Measurements from ENCODE around the gene PRR15. TPM values are rescaled to one million over a fixed set of nuclear protein-coding genes. Genes with fewer than 3 reads are reported as not detected.
A peak's percentile ranks its signal among the peaks of the same experiment; 100 is the strongest.

Gene PRR15
- total RNA-seq, 1 donor from 2014 or later: 46.1 TPM

DNA sequence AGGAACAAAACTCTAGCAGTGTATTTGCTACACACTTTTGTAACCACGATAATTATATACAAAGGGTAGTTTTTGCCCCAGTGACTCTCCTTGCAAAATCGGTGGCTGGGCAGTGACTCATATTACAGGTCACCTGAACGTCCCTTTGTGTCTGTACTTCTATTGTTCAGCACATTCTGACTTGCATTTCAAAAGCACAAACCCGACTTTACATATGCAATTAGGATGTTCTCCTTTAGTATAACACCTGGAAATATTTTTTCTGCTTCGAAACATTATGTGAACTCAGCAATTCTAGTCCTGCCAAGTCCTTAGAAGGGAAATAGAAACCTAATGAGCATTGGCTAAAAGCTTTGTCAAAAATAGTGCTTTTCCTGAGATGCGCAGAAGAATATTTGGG lies 6.0 kb downstream of the PRR15 start:
- DNase-seq (ENCODE audit: low spot score): no peak

- DNase-seq (ENCODE audit: low spot score): no peak
These were observed 8.9 kb downstream of the PRR15 start for GRCh38 chr7:29572558-29572957.

GRCh38 chr7:29573567-29573966 lies 9.9 kb downstream of the PRR15 start:
- no peak for DNase-seq (ENCODE audit: low spot score)

- no peak for DNase-seq (ENCODE audit: low spot score)
These were observed 11.0 kb downstream of the PRR15 start for GRCh38 chr7:29574659-29575058.

GRCh38 chr7:29587195-29587808 lies 23.7 kb downstream of the PRR15 start:
- no peak for DNase-seq (ENCODE audit: low spot score)

GRCh38 chr7:29588212-29588611 lies 24.6 kb downstream of the PRR15 start:
- no peak for DNase-seq (ENCODE audit: low spot score)

DNA sequence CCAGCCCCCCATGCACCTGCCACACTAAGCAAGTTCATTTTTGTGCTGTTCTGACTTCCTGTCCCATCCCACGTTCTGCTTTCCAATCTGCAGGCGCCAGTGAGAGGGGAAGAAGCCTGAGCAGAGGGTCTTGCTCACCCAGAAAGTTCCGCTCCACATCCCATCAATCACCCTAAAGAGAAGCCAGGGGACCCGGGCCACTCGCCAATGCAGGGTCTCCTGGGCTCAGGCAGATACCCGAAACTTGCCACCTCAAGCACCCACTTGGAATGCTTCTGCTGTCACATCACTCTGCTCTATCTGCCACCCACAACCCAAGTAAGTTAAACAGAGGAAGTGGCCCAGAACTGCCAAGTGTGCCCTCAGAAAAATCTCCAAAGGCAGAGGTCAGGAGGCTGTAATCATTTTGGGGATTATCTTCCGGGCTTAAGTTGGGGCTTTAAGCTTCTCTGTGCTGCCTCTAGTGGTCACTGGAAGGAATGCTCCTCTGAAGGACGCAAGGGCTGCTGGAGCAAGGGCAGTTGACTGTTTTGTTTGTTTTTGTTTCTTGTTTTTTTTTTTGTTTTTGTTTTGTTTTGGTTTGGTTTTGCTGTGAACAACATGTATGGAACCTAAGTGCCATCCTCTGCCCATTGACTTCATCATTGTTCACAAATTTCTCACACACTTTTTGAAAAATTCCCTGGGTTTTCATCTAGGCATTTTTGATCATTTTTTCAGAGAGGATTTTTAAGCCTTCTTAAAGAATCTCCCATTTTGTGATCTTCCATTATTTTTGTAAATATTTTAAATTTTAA lies 25.5 kb downstream of the PRR15 start:
- peak; percentile 29 for DNase-seq (ENCODE audit: low spot score)

- DNase-seq (ENCODE audit: low spot score): no peak
These were observed 29.2 kb downstream of the PRR15 start for GRCh38 chr7:29592866-29593265.

DNA sequence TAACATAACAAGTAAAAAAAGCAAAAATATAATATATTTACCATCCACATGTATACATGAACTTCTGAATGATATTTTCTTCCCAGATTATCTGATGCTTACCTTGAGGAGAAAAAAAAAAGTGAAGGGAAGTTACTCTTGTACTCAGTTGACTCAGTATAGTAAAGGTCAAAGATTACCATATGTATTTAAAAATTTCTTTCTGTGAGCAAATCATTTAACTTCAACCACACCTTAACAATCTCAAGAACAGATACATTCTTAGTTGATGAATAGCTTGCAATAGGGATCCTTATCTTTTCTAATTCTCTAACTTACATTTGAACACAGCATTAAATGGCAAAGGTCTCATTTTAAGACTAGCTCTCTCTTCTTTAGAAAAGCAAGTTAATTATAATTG lies 29.8 kb downstream of the PRR15 start:
- no peak for DNase-seq (ENCODE audit: low spot score)

DNA sequence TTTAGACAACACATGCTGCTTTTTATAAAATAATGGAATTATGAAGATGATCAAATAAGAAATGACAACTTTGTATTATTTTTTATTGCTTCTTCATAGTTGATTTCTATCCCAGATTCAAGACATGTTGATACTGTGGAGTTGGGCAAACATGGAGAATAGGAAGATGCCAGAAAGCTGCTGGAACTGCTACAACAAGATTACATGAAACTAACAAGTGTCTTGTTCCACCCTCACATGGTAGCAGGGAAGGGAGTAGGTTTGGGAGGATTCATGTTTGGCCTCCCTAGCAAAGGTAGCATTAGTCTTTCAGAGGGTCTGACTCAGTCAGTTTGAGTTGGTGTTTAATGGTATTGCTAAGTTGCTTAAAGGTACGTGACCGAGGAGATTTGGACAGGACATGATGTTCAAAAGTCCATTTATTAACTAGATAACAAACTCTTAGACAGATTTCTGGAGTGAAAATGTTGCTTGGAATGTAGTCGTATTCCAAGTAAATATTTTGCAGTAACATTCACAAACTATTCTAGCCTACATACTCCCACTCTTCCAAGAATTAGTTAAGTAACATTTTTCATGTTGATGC lies 33.1 kb downstream of the PRR15 start:
- DNase-seq (ENCODE audit: low spot score): no peak

- DNase-seq (ENCODE audit: low spot score): no peak
These were observed 33.6 kb downstream of the PRR15 start for GRCh38 chr7:29597266-29597665.

DNA sequence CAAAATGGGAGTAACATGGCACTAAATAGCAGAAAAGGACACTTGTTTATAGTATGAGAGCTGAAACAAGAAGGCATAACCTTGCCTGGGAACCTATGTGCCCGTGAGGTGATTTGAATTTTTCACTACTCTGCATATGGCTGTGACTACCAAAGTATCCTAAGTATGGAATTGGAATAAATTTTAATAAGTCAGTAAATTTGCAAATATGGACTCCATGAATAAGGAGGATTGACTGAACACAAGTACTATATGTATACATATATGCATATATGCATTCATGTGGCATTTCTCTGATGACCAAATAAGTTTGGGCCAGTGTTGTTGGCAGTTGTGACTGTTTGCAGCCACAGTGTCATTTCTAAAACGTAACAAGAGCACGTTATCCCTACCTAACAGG lies 34.5 kb downstream of the PRR15 start:
- no peak for DNase-seq (ENCODE audit: low spot score)

DNA sequence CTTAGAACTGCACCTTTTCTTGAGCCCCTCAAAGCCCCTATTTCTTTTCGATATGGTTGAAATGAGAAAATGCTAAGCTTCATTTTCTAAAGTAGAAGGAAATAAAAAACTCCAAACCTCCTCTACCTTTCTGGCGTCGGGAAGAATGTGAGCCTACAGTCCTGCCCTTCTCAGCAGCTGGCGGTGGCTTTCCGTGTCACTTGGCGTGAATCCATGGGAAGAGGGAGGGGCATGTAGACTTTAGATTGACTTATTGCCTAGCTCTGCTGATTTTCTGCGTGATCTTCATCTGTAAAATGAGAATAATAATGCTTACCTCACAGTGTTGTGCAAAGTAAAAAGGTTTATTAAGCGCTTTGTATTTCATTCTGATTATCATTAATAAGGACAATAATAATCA lies 35.0 kb downstream of the PRR15 start:
- peak; percentile 70 for DNase-seq (ENCODE audit: low spot score)

GRCh38 chr7:29599026-29599425 lies 35.4 kb downstream of the PRR15 start:
- no peak for DNase-seq (ENCODE audit: low spot score)

GRCh38 chr7:29600661-29601060 lies 37.0 kb downstream of the PRR15 start:
- DNase-seq (ENCODE audit: low spot score): no peak

GRCh38 chr7:29604052-29604451 lies 40.4 kb downstream of the PRR15 start:
- DNase-seq (ENCODE audit: low spot score): no peak

GRCh38 chr7:29604702-29605101 lies 41.1 kb downstream of the PRR15 start:
- DNase-seq (ENCODE audit: low spot score): no peak

DNA sequence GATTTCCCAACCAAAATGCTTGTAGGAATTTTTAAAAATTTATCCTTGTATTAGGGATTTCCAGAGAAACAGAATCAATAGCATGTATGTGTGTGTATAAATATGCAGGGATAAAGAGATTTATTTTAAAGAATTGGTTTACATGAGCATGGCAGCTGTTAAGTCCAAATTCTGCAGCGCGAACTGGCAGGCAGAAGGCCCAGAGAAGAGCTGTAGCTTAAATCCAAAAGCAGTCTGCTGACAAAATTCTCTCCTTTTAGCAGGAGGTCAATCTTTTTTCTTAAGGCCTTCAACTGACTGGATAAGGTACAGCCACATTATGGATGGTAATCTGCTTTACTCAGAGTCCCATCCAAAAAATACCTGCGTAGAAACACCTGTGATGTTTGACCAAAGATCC lies 42.0 kb downstream of the PRR15 start:
- DNase-seq (ENCODE audit: low spot score): no peak

DNA sequence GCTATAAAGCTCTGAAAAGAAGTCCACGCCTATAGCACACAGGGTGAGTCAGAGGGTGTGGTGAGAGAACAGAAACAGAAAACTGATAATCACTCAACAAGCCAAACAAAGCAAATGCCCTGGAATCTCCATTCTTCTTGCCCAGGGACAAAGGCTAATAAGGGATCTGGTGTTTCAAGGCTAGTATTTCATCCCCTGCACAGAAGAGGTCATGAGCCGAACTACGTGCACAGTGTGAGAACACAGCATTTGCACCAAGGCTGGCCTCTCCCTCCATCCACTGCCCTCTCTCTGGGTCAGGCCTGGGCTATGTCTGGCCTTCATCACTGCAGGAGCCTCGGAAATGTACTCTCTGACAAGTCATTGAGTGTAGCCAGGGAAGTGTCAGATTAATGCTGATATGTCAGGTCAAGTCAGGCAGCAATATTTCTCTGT lies 42.7 kb downstream of the PRR15 start:
- peak; percentile 42 for DNase-seq (ENCODE audit: low spot score)

DNA sequence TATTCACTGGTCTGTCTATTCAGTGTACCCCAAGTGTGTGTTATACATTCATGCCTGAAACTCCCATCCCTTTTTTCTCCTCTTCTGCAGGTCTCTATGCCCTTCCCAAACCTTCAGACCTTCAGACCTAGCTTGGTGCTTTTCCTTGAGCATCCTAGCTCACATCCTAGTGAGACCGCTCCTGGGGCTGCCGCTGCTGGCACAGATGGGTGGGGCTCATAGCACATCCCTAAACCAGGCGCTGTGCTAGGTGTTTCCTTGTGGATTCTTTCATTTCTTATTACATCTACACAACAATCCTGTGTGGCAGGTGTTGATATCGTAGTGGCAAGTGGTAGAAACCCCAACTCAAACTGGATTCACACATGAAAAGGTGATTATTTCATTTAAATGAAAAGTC lies 43.2 kb downstream of the PRR15 start:
- no peak for DNase-seq (ENCODE audit: low spot score)

DNA sequence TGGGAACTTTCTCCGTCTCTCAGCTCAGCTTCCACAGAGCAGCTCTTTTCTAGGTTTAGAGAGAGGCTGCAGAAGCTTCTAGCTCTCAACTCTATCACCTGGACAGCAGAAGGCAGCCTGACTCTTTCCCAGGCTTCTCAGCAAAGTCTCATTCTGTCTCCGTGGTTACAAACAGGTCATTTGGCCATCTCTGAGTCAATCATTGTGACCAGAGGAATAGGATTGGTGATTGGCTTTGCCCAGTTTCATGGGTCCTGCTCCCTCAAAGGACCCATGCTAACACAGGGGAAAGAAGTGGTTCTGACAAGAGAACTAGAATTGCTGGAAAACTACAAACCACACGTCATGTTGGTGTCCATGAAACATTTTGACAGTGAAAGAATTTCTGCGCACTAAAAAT lies 43.6 kb downstream of the PRR15 start:
- DNase-seq (ENCODE audit: low spot score): no peak

DNA sequence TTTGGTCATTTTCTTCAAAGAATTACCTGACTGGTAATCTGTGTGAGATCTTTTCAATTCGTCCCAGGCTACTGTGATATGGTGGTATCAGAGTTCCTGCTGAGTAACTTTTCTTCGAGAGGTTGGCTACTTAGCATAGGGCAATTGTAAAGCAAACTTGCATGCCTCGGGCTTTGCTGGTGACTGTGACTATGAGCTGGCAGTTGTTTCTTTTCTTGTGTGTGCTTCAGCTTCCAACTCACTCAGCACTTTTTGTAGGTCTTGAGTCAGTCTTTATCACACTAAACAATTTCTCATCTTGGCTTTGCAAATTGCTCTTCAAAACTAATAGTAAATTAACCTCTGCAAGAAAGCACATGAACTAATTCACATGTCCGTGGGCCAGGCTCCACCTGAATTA lies 44.3 kb downstream of the PRR15 start:
- no peak for DNase-seq (ENCODE audit: low spot score)
